PC-9 (cell line): ENCODE results near the gene CDH11. TPM values are rescaled to one million over a fixed set of nuclear protein-coding genes. Genes with fewer than 3 reads are reported as not detected.

ENCODE experiments used
- BruUV-seq: library from RNA; stranded (reverse); fragments of 400-500 nt; replicated peaks from 2 replicates; lab custom pipeline; 2021; lab: Mats Ljungman, UMichigan
- CTCF ChIA-PET: fragments of 300-600 bp; sonication (Branson Sonifier 250); formaldehyde crosslinking; loops from one replicate; lab custom pipeline; 2022; ENCODE audit warnings: antibody characterized with exemption; lab: Charles Lee
- POLR2A ChIA-PET: fragments of 300-600 bp; sonication (Branson Sonifier 250); formaldehyde crosslinking; loops from one replicate; lab custom pipeline; 2022; ENCODE audit warnings: antibody characterized with exemption; ENCODE audit not compliant: unreplicated experiment; lab: Charles Lee
- DNase-seq, 2 experiments: peaks; one replicate each; pipeline versions ENCODE4 v3.0.0 to v3.0.0-alpha.2; 2015 to 2022; ENCODE audit warnings: mixed read lengths in 1 of 2
- H2AFZ ChIP-seq: fragments of 200-600 bp; sonication (generic); 2 replicates; pipeline ENCODE4 v1.8.1; 2017; ENCODE audit warnings: antibody characterized with exemption
- H3F3A ChIP-seq: fragments of 200-600 bp; sonication (generic); 2 replicates; pipeline ENCODE4 v1.8.1; 2017; ENCODE audit warnings: antibody characterized with exemption, mild to moderate bottlenecking, low read depth; ENCODE audit not compliant: insufficient read depth
- H3K27ac ChIP-seq: fragments of 200-600 bp; sonication (generic); 2 replicates; pipeline ENCODE4 v1.6.1; 2016; ENCODE audit warnings: mixed run types
- H3K27me3 ChIP-seq: fragments of 200-600 bp; sonication (generic); 2 replicates; pipeline ENCODE4 v1.6.1; 2016; ENCODE audit warnings: low read depth, mixed run types; ENCODE audit not compliant: insufficient read depth
- H3K36me3 ChIP-seq: fragments of 200-600 bp; sonication (generic); 2 replicates; pipeline ENCODE4 v1.6.1; 2016; ENCODE audit warnings: low read depth, mixed run types
- H3K4me1 ChIP-seq: fragments of 200-600 bp; sonication (generic); replicated peaks from 2 replicates; pipeline ENCODE4 v1.6.1; 2016; ENCODE audit warnings: mixed run types; ENCODE audit not compliant: insufficient read depth
- H3K4me2 ChIP-seq: fragments of 200-600 bp; sonication (generic); 2 replicates; pipeline ENCODE4 v1.6.1; 2017; ENCODE audit warnings: mixed run types
- H3K4me3 ChIP-seq: fragments of 200-600 bp; sonication (generic); 2 replicates; pipeline ENCODE4 v1.6.1; 2016; ENCODE audit warnings: mixed run types
- H3K79me2 ChIP-seq: fragments of 200-600 bp; sonication (generic); 2 replicates; pipeline ENCODE4 v1.6.1; 2017; ENCODE audit warnings: low read depth, mixed run types
- H3K9me2 ChIP-seq: fragments of 200-600 bp; sonication (generic); 2 replicates; pipeline ENCODE4 v1.8.1; 2017; ENCODE audit warnings: mild to moderate bottlenecking; ENCODE audit not compliant: insufficient read depth
- H3K9me3 ChIP-seq: fragments of 200-600 bp; sonication (generic); 2 replicates; pipeline ENCODE4 v1.8.1; 2016; ENCODE audit warnings: low read depth; ENCODE audit not compliant: insufficient read depth
- H4K20me1 ChIP-seq: fragments of 200-600 bp; sonication (generic); 2 replicates; pipeline ENCODE4 v1.8.1; 2017; ENCODE audit not compliant: insufficient read depth
- EZH2 ChIP-seq: fragments of 200-600 bp; sonication (generic); IDR thresholded peaks from 2 replicates; pipeline ENCODE4 v1.8.0; 2017; ENCODE audit warnings: antibody characterized with exemption, low read depth
- intact Hi-C: fragments of 100-400 bp; cut with micrococcal nuclease; formaldehyde crosslinking; loops from one replicate; pipeline ENCODE4 v1.10.0; 2022; ENCODE audit not compliant: unreplicated experiment
- total RNA-seq: library from RNA; stranded (reverse); gene quantifications from 2 replicates; pipeline ENCODE4 v1.2.3, GENCODE V29; 2021
- TF ChIP-seq, protein P1 (sequence below): fragments of 200-600 bp; sonication (generic); conservative IDR thresholded peaks from 2 replicates; pipeline ENCODE4 v1.6.1; 2017; ENCODE audit warnings: mixed run types, antibody characterized with exemption, mild to moderate bottlenecking, moderate library complexity

The CDH11 gene
- total RNA-seq, 1 experiment from 2014 or later: not detected

DNA sequence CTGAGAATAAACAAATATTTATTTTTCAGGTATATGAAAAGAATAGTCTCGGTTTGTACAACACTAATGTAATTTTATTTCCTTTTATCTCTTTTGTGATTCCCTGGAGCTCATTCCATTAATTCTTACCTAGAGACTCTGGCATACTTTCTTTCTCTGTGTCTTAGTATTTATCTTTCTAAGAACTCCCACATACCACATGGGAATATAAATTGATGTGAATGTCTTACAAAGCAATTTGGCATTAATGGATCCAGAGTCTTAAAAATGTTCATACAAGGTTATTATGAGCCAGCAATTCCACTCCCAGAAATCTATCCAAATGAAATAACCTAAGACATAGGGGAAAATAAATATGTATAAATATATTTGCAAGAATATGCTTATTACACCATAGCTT is 202.7 kb downstream of the CDH11 start:
- intact Hi-C loops: no loop called here
- Histone ChIP-seq H3K9me3 (no peaks in the 10 kb centered on the region), H3K27ac (no peak overlapping the region), H3K36me3 (no peaks in the 10 kb centered on the region), H3K9me2 (no peaks in the 10 kb centered on the region), H3F3A (no peaks in the 10 kb centered on the region), H3K79me2 (no peaks in the 10 kb centered on the region), H3K4me2 (no peak overlapping the region), H3K4me3 (no peak overlapping the region), H4K20me1 (no peaks in the 10 kb centered on the region), H3K27me3 (no peaks in the 10 kb centered on the region), H2AFZ (no peak overlapping the region), H3K4me1 (no peaks in the 10 kb centered on the region)
- ChIA-PET POLR2A (no interaction called here), CTCF (no interaction called here)
- no TSS peak for BruUV-seq
- DNase-seq: no peak
- TF ChIP-seq EZH2: no peak
- TF ChIP-seq, protein P1, sequence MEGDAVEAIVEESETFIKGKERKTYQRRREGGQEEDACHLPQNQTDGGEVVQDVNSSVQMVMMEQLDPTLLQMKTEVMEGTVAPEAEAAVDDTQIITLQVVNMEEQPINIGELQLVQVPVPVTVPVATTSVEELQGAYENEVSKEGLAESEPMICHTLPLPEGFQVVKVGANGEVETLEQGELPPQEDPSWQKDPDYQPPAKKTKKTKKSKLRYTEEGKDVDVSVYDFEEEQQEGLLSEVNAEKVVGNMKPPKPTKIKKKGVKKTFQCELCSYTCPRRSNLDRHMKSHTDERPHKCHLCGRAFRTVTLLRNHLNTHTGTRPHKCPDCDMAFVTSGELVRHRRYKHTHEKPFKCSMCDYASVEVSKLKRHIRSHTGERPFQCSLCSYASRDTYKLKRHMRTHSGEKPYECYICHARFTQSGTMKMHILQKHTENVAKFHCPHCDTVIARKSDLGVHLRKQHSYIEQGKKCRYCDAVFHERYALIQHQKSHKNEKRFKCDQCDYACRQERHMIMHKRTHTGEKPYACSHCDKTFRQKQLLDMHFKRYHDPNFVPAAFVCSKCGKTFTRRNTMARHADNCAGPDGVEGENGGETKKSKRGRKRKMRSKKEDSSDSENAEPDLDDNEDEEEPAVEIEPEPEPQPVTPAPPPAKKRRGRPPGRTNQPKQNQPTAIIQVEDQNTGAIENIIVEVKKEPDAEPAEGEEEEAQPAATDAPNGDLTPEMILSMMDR: no peak

DNA sequence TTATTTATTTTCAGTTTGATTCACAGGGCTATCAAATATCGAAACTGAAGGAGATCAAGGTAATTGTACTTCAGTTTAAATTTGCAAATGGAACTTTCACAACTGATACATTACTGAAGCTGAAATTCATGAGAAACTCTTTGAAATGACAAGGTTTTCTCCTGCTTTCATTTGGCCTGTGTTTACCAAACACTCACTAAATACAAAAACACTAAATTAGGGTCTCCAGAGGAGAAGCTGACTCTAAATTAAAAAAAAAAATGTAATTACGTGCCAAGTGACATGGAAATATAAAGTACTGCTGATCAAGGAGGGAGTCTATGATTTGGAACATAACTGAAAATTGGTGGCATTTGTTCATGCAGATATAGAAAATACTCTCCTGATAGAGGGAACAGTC is 205.8 kb downstream of the CDH11 start:
- TF ChIP-seq, protein P1: no peak
- TF ChIP-seq EZH2: no peak
- BruUV-seq: no TSS peak
- ChIA-PET POLR2A (no interaction called here), CTCF (no interaction called here)
- DNase-seq: no peak
- Histone ChIP-seq H3K4me3 (no peak overlapping the region), H3K9me2 (no peaks in the 10 kb centered on the region), H3K4me2 (no peak overlapping the region), H3K27ac (no peak overlapping the region), H3K36me3 (no peaks in the 10 kb centered on the region), H3K9me3 (no peaks in the 10 kb centered on the region), H4K20me1 (no peaks in the 10 kb centered on the region), H2AFZ (no peak overlapping the region), H3K79me2 (no peaks in the 10 kb centered on the region), H3F3A (no peaks in the 10 kb centered on the region), H3K4me1 (no peaks in the 10 kb centered on the region), H3K27me3 (no peaks in the 10 kb centered on the region)
- intact Hi-C loops: no loop called here

DNA sequence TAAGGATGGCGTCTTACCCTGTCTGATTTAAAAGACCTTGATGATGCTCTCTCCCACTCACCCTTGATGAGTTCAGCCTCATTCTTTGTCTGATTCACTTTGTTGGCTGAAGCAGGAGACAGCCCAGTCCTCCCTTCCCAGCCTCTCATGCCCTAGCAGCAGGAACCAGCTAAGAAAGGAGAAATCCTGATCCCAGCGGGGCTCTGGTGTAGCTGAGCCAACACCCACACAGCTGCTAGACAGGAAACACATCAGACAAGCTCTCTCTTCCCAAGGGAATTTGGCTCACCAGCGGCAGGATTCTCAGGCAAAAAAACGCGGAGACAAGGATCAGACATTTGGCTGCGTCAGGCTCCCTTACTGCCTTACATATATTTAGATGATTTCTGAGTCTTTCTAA is 211.5 kb downstream of the CDH11 start:
- no peaks in the 10 kb centered on the region for H4K20me1 ChIP-seq
- no peak overlapping the region for H3K4me2 ChIP-seq
- H3F3A ChIP-seq: no peaks in the 10 kb centered on the region
- H3K27me3 ChIP-seq: no peaks in the 10 kb centered on the region
- no peak for TF ChIP-seq EZH2
- TF ChIP-seq, protein P1: no peak
- POLR2A ChIA-PET: no interaction called here
- BruUV-seq: no TSS peak
- H3K9me2 ChIP-seq: no peaks in the 10 kb centered on the region
- H3K9me3 ChIP-seq: no peaks in the 10 kb centered on the region
- no peaks in the 10 kb centered on the region for H3K79me2 ChIP-seq
- CTCF ChIA-PET: interaction anchor here (0.5 kb wide), 1 partner anchor 1348 kb away, joined by 3 read pairs; no protein-coding TSS in a partner anchor
- no peak overlapping the region for H3K27ac ChIP-seq
- no peaks in the 10 kb centered on the region for H3K36me3 ChIP-seq
- no peak for DNase-seq
- H3K4me3 ChIP-seq: no peak overlapping the region
- H2AFZ ChIP-seq: no peak overlapping the region
- no peaks in the 10 kb centered on the region for H3K4me1 ChIP-seq
- intact Hi-C loops: no loop called here
